Adrenal gland (tissue), 12 donors: ENCODE data around the gene ARFGEF2. TPM values are rescaled to one million over a fixed set of nuclear protein-coding genes. Genes with fewer than 3 reads are reported as not detected.

ENCODE experiments used
- DNase-seq, 7 donors: peaks; one replicate each; pipeline ENCODE4 v3.0.0-alpha.2; 2019 to 2020
- H3K27ac ChIP-seq, 5 donors: fragments of 200-600 bp; sonication (generic) in 4 of 5; 1 replicate in 3 of 5; 2 replicates in 2 of 5; pipeline versions ENCODE4 v1.5.1 to v1.8.0; 2016 to 2020; ENCODE audit warnings: mild to moderate bottlenecking in 1 of 5
- H3K27me3 ChIP-seq: fragments of 200-600 bp; 2 replicates; pipeline ENCODE4 v1.8.0; 2021
- H3K36me3 ChIP-seq, 2 donors: fragments of 200-600 bp; replicated peaks in 1 of 2; 1 replicate in 1 of 2; 2 replicates in 1 of 2; pipeline versions ENCODE4 v1.5.1 to v1.8.0; 2018 to 2022
- H3K4me1 ChIP-seq, 2 donors: fragments of 200-600 bp; replicated peaks in 1 of 2; 1 replicate in 1 of 2; 2 replicates in 1 of 2; pipeline versions ENCODE4 v1.5.1 to v1.8.0; 2018 to 2021
- H3K4me3 ChIP-seq, 4 donors: fragments of 200-600 bp; sonication (generic) in 3 of 4; one replicate each; pipeline ENCODE4 v1.5.1; 2016 to 2018
- H3K9me3 ChIP-seq, 3 donors: fragments of 200-600 bp; sonication (generic) in 1 of 3; replicated peaks in 1 of 3; 1 replicate in 2 of 3; 2 replicates in 1 of 3; pipeline versions ENCODE4 v1.5.1 to v1.8.0; 2016 to 2021
- POLR2A ChIP-seq, 2 donors: fragments of 450-650 bp; IDR thresholded peaks; one replicate each; pipeline ENCODE4 v1.6.1; 2017; ENCODE audit warnings: antibody characterized with exemption in 2 of 2, mild to moderate bottlenecking in 2 of 2, moderate library complexity in 1 of 2
- WGBS, 4 donors: extraction: QIAGEN DNeasy Blood & Tissue Kit in 2 of 4; methylation state at CpG; one replicate each; pipeline versions ENCODE4 v1.1.5 to v1.1.7; 2013 to 2017; 5-methylcytosine and 5-hydroxymethylcytosine counted together
- intact Hi-C, 2 donors: fragments of 100-400 bp; cut with DNase I; formaldehyde crosslinking; loops; one replicate each; pipeline versions ENCODE4 v1.14.1 to v1.15.0; 2022 to 2023
- polyA plus RNA-seq, 3 donors: library from polyadenylated mRNA; stranded (reverse); fragments of 200-250 nt in 2 of 3; fragments of 350-450 nt in 1 of 3; fragmentation: Illumina TruSeq in 1 of 3; extraction: RNeasy Lipid Tissue Mini Kit (QIAGEN cat#74804) in 1 of 3; gene quantifications; one replicate each; pipeline ENCODE4 v1.2.3, GENCODE V29; 2013 to 2014
- total RNA-seq, 9 donors: library from RNA; depleted of rRNA in 4 of 9; stranded (reverse); fragments of >200 nt in 4 of 9; fragments of 120-200 nt in 1 of 9; fragmentation: NEBNext Ultra II Directional in 1 of 9; extraction: Animal tissue kit (Norgen Biotek cat#: 25700) in 1 of 9; gene quantifications; one replicate each; pipeline versions ENCODE4 v1.1.0 to v1.2.4, GENCODE V29; 2013 to 2023
- TF ChIP-seq, protein P1 (sequence below), 6 experiments: fragments of 450-650 bp in 4 of 6; fragments of 200-600 bp in 2 of 6; sonication (generic) in 1 of 6; IDR thresholded peaks; 1 replicate in 5 of 6; 2 replicates in 1 of 6; pipeline versions ENCODE4 v1.5.1 to v1.8.0; 2016 to 2021; ENCODE audit warnings: antibody characterized with exemption in 6 of 6, mild to moderate bottlenecking in 2 of 6, moderate library complexity in 1 of 6
- donor health status: healthy with polysubstance abuse.
- donor health status: Bipolar disorder and iron deficiency.
- donor health status: DM: yes; HTN: yes; CAD: no.
- donor health status: DM: no; HTN: no; CAD: no.
- donor health status: DM: no; HTN: no; CAD: no.
- donor health status: DM: yes; HTN: yes; CAD: no.

ARFGEF2 gene
- total and polyA plus RNA-seq, 12 donors, result 17.1 to 128 (median 69.3) TPM

DNA sequence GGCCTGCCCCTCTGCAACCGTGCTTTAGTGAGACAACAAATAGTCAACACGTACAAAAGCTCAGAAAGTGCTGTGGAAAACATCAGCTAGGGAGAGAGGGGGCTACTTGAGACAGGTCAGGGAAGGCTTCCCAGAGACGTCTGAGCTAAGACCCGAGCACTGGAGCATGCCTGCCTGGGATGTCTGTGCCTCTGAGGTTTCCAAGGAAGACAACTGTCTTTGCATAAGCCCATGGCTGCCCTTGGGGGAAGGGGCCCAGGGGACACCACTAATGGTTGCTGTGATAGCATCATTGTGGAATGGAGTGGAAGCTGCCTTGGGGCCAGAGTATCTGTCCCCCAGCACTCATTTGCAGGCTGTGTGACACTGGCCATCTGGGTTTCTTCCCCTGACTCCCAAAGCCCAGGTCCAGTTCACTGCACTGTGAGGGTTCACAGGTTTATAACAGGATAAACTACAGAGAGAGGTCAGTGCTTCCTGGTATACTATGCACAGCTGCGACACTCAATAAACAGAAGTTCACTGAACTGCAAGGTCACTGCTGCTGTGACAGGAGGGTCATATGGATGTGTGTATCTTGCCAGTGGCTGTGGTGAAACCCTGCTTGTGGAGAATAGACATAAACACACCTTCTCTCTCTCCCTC, 1.5 kb upstream of the ARFGEF2 start:
- Histone ChIP-seq H3K36me3 (no peaks in the 10 kb centered on the region), H3K4me3 (no peak overlapping the region), H3K4me1 (peaks cover 27 to 38% of the 10 kb centered on the region in 2 donors), H3K27me3 (no peaks in the 10 kb centered on the region), H3K9me3 (no peaks in the 10 kb centered on the region), H3K27ac (peak overlapping the region in 4 of 5 donors; percentile 95 to 100 (median 98))
- TF ChIP-seq, protein P1, sequence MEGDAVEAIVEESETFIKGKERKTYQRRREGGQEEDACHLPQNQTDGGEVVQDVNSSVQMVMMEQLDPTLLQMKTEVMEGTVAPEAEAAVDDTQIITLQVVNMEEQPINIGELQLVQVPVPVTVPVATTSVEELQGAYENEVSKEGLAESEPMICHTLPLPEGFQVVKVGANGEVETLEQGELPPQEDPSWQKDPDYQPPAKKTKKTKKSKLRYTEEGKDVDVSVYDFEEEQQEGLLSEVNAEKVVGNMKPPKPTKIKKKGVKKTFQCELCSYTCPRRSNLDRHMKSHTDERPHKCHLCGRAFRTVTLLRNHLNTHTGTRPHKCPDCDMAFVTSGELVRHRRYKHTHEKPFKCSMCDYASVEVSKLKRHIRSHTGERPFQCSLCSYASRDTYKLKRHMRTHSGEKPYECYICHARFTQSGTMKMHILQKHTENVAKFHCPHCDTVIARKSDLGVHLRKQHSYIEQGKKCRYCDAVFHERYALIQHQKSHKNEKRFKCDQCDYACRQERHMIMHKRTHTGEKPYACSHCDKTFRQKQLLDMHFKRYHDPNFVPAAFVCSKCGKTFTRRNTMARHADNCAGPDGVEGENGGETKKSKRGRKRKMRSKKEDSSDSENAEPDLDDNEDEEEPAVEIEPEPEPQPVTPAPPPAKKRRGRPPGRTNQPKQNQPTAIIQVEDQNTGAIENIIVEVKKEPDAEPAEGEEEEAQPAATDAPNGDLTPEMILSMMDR (IDR thresholded peaks at IDR 0.05), result no peak
- peak in 1 of 2 donors; percentile 66 for TF ChIP-seq POLR2A (IDR thresholded peaks at IDR 0.05)
- intact Hi-C loops, result no loop called here
- WGBS, 4 donors, result 60 to 71% (median 66%) methylated on average over 5 of the region's 5 CpGs
- DNase-seq, result peak in 6 of 7 donors; percentile 37 to 78 (median 50)

- intact Hi-C loops, result no loop called here
- peak in 1 of 7 donors; percentile 69 for DNase-seq
- no peaks in the 10 kb centered on the region for H3K27me3 ChIP-seq
- H3K4me3 ChIP-seq, result peak overlapping the region in 3 of 4 donors; percentile 64 to 99 (median 73)
- WGBS, 4 donors, result 28 to 31% (median 30%) methylated on average over 10 of the region's 10 CpGs
- no peaks in the 10 kb centered on the region for H3K9me3 ChIP-seq
- peaks cover 27 to 45% of the 10 kb centered on the region in 2 donors for H3K4me1 ChIP-seq
- no peaks in the 10 kb centered on the region for H3K36me3 ChIP-seq
- TF ChIP-seq POLR2A (IDR thresholded peaks at IDR 0.05), result no peak
- TF ChIP-seq, protein P1 (IDR thresholded peaks at IDR 0.05), result no peak
- peak overlapping the region; percentile 91 to 100 (median 98) for H3K27ac ChIP-seq
Measured at GRCh38 chr20:48920527-48921167, 864 bp upstream of the ARFGEF2 start.

DNA sequence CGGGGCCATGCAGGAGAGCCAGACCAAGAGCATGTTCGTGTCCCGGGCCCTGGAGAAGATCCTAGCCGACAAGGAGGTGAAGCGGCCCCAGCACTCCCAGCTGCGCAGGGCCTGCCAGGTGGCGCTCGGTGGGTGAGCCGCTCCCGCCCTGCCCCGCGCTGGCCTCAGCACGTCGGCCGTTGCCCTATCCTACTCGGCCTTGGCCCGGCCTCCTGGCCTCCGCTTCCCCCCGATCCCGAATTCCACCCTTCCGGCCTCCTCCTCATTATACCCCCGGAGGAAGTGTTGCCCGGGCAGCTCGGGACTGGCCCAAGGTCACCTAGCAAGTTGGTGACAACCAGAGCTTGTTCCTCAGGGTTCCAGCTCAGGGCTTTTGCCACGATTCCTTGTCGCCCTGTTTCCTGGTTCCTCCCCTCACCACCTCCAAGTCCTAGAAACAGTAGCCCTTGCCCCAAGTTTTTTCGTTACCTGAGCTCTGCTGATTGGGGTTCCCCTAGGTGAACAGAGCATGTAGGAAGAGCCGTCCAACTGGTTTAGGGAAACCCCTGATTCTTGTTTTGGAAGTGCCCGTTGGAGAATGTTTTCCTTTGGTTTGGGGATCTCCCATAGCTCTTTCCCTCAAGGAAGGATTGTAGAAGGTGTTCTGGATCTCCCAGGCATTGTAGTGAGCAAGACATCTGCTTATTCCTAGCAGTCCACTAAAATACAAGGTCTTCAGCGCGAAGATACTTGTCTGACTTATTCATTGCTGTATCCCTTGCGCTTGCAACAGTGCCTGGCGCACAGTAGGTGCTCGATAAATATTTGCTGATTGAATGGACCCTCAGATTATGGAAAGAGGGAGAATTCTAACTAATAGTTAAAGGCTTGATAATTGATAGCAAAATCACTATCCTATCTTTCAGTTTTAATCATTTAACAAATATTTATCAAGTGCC, 641 bp downstream of the ARFGEF2 start:
- Histone ChIP-seq H3K27me3 (no peaks in the 10 kb centered on the region), H3K4me1 (peaks cover 32 to 60% of the 10 kb centered on the region in 2 donors), H3K4me3 (peak overlapping the region; percentile 58 to 99 (median 68)), H3K27ac (peak overlapping the region; percentile 91 to 100 (median 98)), H3K36me3 (no peaks in the 10 kb centered on the region), H3K9me3 (no peaks in the 10 kb centered on the region)
- TF ChIP-seq, protein P1 (IDR thresholded peaks at IDR 0.05), result no peak
- TF ChIP-seq POLR2A (IDR thresholded peaks at IDR 0.05), result peak in 1 of 2 donors; percentile 2
- peak in 6 of 7 donors; percentile 61 to 76 (median 73) for DNase-seq
- 7 to 18% (median 12%) methylated on average over 11 to 34 of the region's 34 CpGs for WGBS, 4 donors
- intact Hi-C loops, result no loop called here
